Thyroid gland (tissue), 4 donors: ENCODE data around the gene MAP6. TPM values are rescaled to one million over a fixed set of nuclear protein-coding genes. Genes with fewer than 3 reads are reported as not detected.

Experiments used
- DNase-seq, 2 donors: peaks; one replicate each; pipeline ENCODE4 v3.0.0-alpha.2; 2019
- H3K27ac ChIP-seq, 3 donors: fragments of 200-600 bp; sonication (generic); 1 replicate in 2 of 3; 2 replicates in 1 of 3; pipeline ENCODE4 v1.5.1; 2016 to 2019; ENCODE audit warnings: mild to moderate bottlenecking in 1 of 3, moderate library complexity in 1 of 3
- H3K27me3 ChIP-seq: fragments of 200-600 bp; sonication (generic); one replicate; pipeline ENCODE4 v1.5.1; 2019
- H3K36me3 ChIP-seq, 2 donors: fragments of 200-600 bp; sonication (generic); one replicate each; pipeline ENCODE4 v1.5.1; 2016 to 2019
- H3K4me1 ChIP-seq, 2 donors: fragments of 200-600 bp; sonication (generic); one replicate each; pipeline ENCODE4 v1.5.1; 2017 to 2019
- H3K4me3 ChIP-seq, 3 donors: fragments of 200-600 bp; sonication (generic); replicated peaks in 1 of 3; 1 replicate in 2 of 3; 2 replicates in 1 of 3; pipeline ENCODE4 v1.5.1; 2016; ENCODE audit warnings: mild to moderate bottlenecking in 1 of 3
- H3K9me3 ChIP-seq: fragments of 200-600 bp; sonication (generic); one replicate; pipeline ENCODE4 v1.5.1; 2017
- POLR2A ChIP-seq, 2 donors: fragments of 450-650 bp; IDR thresholded peaks; one replicate each; pipeline ENCODE4 v1.6.1; 2017; ENCODE audit warnings: antibody characterized with exemption in 2 of 2, mild to moderate bottlenecking in 2 of 2, moderate library complexity in 1 of 2
- WGBS, 2 donors: methylation state at CpG; one replicate each; pipeline ENCODE4 v1.1.5; 2017; 5-methylcytosine and 5-hydroxymethylcytosine counted together
- intact Hi-C: fragments of 100-400 bp; cut with DNase I; formaldehyde crosslinking; loops from one replicate; pipeline ENCODE4 v1.15.1; 2023
- total RNA-seq, 4 donors: library from RNA; depleted of rRNA; stranded (reverse); fragments of >200 nt; gene quantifications; one replicate each; pipeline ENCODE4 v1.2.3, GENCODE V29; 2016
- TF ChIP-seq, protein P1 (sequence below), 6 experiments: fragments of 200-600 bp in 3 of 6; fragments of 450-650 bp in 3 of 6; sonication (generic) in 3 of 6; IDR thresholded peaks; one replicate each; pipeline ENCODE4 v1.5.1; 2016 to 2019; ENCODE audit warnings: antibody characterized with exemption in 6 of 6, mild to moderate bottlenecking in 2 of 6, inconsistent platforms in 1 of 6, moderate library complexity in 1 of 6

The MAP6 gene
- total RNA-seq, 4 donors from 2014 or later, result 4.8 to 13.8 (median 9.4) TPM

DNA sequence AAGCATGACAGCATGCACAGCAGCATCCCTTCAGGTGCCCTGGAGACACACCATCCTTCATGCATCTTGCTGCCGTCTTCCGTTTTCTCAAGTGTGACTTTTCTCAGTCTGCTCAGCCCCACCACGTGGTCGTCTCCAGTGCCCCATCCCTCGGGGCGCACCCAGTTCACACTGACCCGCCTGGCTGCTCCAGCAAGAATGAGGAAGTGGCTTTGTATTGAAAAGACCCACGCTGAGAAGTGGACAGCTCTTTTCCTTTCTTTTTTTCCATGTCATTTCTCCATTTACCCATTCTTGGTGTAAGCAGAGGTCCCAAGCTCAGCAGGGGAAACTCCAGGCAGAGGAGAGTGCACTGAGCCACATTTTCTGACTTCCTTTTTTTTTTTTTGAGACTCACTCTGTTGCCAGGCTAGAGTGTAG is 92.3 kb downstream of the MAP6 start:
- TF ChIP-seq POLR2A (IDR thresholded peaks at IDR 0.05), result peak in 1 of 2 donors; percentile 24
- TF ChIP-seq, protein P1, sequence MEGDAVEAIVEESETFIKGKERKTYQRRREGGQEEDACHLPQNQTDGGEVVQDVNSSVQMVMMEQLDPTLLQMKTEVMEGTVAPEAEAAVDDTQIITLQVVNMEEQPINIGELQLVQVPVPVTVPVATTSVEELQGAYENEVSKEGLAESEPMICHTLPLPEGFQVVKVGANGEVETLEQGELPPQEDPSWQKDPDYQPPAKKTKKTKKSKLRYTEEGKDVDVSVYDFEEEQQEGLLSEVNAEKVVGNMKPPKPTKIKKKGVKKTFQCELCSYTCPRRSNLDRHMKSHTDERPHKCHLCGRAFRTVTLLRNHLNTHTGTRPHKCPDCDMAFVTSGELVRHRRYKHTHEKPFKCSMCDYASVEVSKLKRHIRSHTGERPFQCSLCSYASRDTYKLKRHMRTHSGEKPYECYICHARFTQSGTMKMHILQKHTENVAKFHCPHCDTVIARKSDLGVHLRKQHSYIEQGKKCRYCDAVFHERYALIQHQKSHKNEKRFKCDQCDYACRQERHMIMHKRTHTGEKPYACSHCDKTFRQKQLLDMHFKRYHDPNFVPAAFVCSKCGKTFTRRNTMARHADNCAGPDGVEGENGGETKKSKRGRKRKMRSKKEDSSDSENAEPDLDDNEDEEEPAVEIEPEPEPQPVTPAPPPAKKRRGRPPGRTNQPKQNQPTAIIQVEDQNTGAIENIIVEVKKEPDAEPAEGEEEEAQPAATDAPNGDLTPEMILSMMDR (IDR thresholded peaks at IDR 0.05), result no peak
- H3K4me1 ChIP-seq, result peaks cover 39 to 43% of the 10 kb centered on the region in 2 donors
- intact Hi-C loops, result no loop called here
- 4 to 11% methylated on average over 8 of the region's 8 CpGs for WGBS, 2 donors
- H3K36me3 ChIP-seq, result peaks cover 19 to 23% of the 10 kb centered on the region in 2 donors
- DNase-seq, result peak; percentile 88 to 90
- H3K9me3 ChIP-seq, result no peaks in the 10 kb centered on the region
- no peak overlapping the region for H3K4me3 ChIP-seq
- H3K27ac ChIP-seq, result peak overlapping the region; percentile 49 to 90 (median 72)
- no peaks in the 10 kb centered on the region for H3K27me3 ChIP-seq

DNA sequence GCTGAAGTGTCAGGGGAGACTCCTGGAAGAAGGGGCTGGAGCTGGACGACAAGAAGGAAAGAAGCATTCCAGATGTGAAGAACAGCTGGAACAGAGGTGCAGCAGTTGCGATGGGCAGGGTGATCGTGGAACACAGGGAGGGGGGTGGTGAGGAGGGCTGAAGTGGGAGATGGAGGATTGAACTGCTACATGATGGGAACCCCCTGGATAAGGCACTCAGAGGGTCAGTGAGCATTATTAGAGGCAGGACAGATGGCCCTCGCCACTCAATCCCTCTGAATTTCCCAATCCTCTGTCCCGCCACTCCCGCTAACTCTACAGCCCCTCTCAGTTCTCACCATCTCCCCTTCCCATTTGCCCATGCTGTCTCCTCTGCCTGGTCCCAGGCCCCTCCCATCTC is 92.8 kb downstream of the MAP6 start:
- intact Hi-C loops, result no loop called here
- no peak overlapping the region for H3K4me3 ChIP-seq
- TF ChIP-seq, protein P1 (IDR thresholded peaks at IDR 0.05), result no peak
- TF ChIP-seq POLR2A (IDR thresholded peaks at IDR 0.05), result no peak
- DNase-seq, result no peak
- H3K36me3 ChIP-seq, result peaks cover 24 to 28% of the 10 kb centered on the region in 2 donors
- peak overlapping the region in 2 of 3 donors; percentile 49 to 72 for H3K27ac ChIP-seq
- peaks cover 39 to 43% of the 10 kb centered on the region in 2 donors for H3K4me1 ChIP-seq
- 88 to 91% methylated on average over 6 of the region's 6 CpGs for WGBS, 2 donors
- no peaks in the 10 kb centered on the region for H3K9me3 ChIP-seq
- H3K27me3 ChIP-seq, result no peaks in the 10 kb centered on the region

GRCh38 chr11:75574698-75575602 is 93.9 kb downstream of the MAP6 start:
- Histone ChIP-seq H3K4me1 (peaks cover 33 to 37% of the 10 kb centered on the region in 2 donors), H3K27ac (no peak overlapping the region), H3K4me3 (no peak overlapping the region), H3K9me3 (no peaks in the 10 kb centered on the region), H3K27me3 (no peaks in the 10 kb centered on the region), H3K36me3 (peaks cover 34 to 39% of the 10 kb centered on the region in 2 donors)
- WGBS, 2 donors, result 77 to 81% methylated on average over 12 of the region's 12 CpGs
- no peak for TF ChIP-seq POLR2A (IDR thresholded peaks at IDR 0.05)
- TF ChIP-seq, protein P1 (IDR thresholded peaks at IDR 0.05), result no peak
- intact Hi-C loops, result no loop called here
- no peak for DNase-seq

- no peak for DNase-seq
- H3K36me3 ChIP-seq, result peaks cover 56 to 61% of the 10 kb centered on the region in 2 donors
- H3K27ac ChIP-seq, result no peak overlapping the region
- TF ChIP-seq, protein P1 (IDR thresholded peaks at IDR 0.05), result no peak
- no peak for TF ChIP-seq POLR2A (IDR thresholded peaks at IDR 0.05)
- 80 to 90% methylated on average over 8 of the region's 8 CpGs for WGBS, 2 donors
- no peaks in the 10 kb centered on the region for H3K27me3 ChIP-seq
- H3K9me3 ChIP-seq, result no peaks in the 10 kb centered on the region
- no peak overlapping the region for H3K4me3 ChIP-seq
- intact Hi-C loops, result no loop called here
- H3K4me1 ChIP-seq, result peaks cover 17 to 20% of the 10 kb centered on the region in 2 donors
Measured at GRCh38 chr11:75572744-75573143, 96.1 kb downstream of the MAP6 start.

GRCh38 chr11:75571625-75572024 is 97.2 kb downstream of the MAP6 start:
- no peaks in the 10 kb centered on the region for H3K9me3 ChIP-seq
- DNase-seq, result no peak
- H3K4me3 ChIP-seq, result no peak overlapping the region
- TF ChIP-seq, protein P1 (IDR thresholded peaks at IDR 0.05), result no peak
- no peak for TF ChIP-seq POLR2A (IDR thresholded peaks at IDR 0.05)
- 95 to 100% methylated on average over 1 to 11 of the region's 14 CpGs for WGBS, 2 donors
- intact Hi-C loops, result no loop called here
- peaks cover 68 to 72% of the 10 kb centered on the region in 2 donors for H3K36me3 ChIP-seq
- no peaks in the 10 kb centered on the region for H3K27me3 ChIP-seq
- H3K27ac ChIP-seq, result no peak overlapping the region
- H3K4me1 ChIP-seq, result peaks cover 6 to 14% of the 10 kb centered on the region in 2 donors
